ENCODE results near the gene FGF7. TPM values are rescaled to one million over a fixed set of nuclear protein-coding genes. Genes with fewer than 3 reads are reported as not detected.

FGF7 gene
- total RNA-seq, 1 experiment from 2014 or later: not detected

GRCh38 chr15:49441816-49442215 lies 18.8 kb downstream of the FGF7 start:
- DNase-seq (no peak), ATAC-seq (no peak)
- no peak overlapping the region for H3K4me2 ChIP-seq (ENCODE audit: low read length)
- no TSS peak for BruUV-seq (replicated peaks)
- no peaks in the 10 kb centered on the region for H4K20me1 ChIP-seq (ENCODE audit: low read length)
- CTCF ChIA-PET: no interaction called here
- no peaks in the 10 kb centered on the region for H3K36me3 ChIP-seq (ENCODE audit: low read depth, low read length)
- no peaks in the 10 kb centered on the region for H3K9me3 ChIP-seq (ENCODE audit: low read length)
- no peaks in the 10 kb centered on the region for H3K79me2 ChIP-seq (ENCODE audit: low read length)
- peaks cover 8% of the 10 kb centered on the region for H3K4me1 ChIP-seq (ENCODE audit: insufficient read depth, low read length)
- TF ChIP-seq CTCF (conservative IDR thresholded peaks at IDR 0.05; ENCODE audit: low read depth, low read length): no peak
- TF ChIP-seq EZH2 (IDR thresholded peaks at IDR 0.05; ENCODE audit: low read length, unreplicated experiment): no peak
- POLR2A ChIA-PET (ENCODE audit: unreplicated experiment): no interaction called here
- H3F3A ChIP-seq (ENCODE audit: low read length, unreplicated experiment): no peaks in the 10 kb centered on the region
- H3K27ac ChIP-seq (ENCODE audit: low read length): no peak overlapping the region
- no peaks in the 10 kb centered on the region for H3K27me3 ChIP-seq (ENCODE audit: low read length)
- no peak overlapping the region for H2AFZ ChIP-seq (ENCODE audit: low read length)
- H3K4me3 ChIP-seq (ENCODE audit: low read length): no peak overlapping the region
- intact Hi-C loops (cut with micrococcal nuclease): no loop called here
- H3K9me2 ChIP-seq (replicated peaks; ENCODE audit: low read length): no peaks in the 10 kb centered on the region
- H3K9ac ChIP-seq (ENCODE audit: low read length): no peak overlapping the region

GRCh38 chr15:49452595-49452994 lies 29.6 kb downstream of the FGF7 start:
- Histone ChIP-seq H3K4me2 (ENCODE audit: low read length) (no peak overlapping the region), H3K36me3 (ENCODE audit: low read depth, low read length) (no peaks in the 10 kb centered on the region), H3K4me1 (ENCODE audit: insufficient read depth, low read length) (no peaks in the 10 kb centered on the region), H3K27ac (ENCODE audit: low read length) (no peak overlapping the region), H3K4me3 (ENCODE audit: low read length) (no peak overlapping the region), H2AFZ (ENCODE audit: low read length) (no peak overlapping the region), H3K27me3 (ENCODE audit: low read length) (no peaks in the 10 kb centered on the region), H3K9me3 (ENCODE audit: low read length) (no peaks in the 10 kb centered on the region), H3K9me2 (replicated peaks; ENCODE audit: low read length) (no peaks in the 10 kb centered on the region), H4K20me1 (ENCODE audit: low read length) (no peaks in the 10 kb centered on the region), H3K79me2 (ENCODE audit: low read length) (no peaks in the 10 kb centered on the region), H3F3A (ENCODE audit: low read length, unreplicated experiment) (no peaks in the 10 kb centered on the region), H3K9ac (ENCODE audit: low read length) (no peak overlapping the region)
- ATAC-seq (no peak), DNase-seq (no peak)
- POLR2A ChIA-PET (ENCODE audit: unreplicated experiment): no interaction called here
- BruUV-seq (replicated peaks): no TSS peak
- no peak for TF ChIP-seq CTCF (conservative IDR thresholded peaks at IDR 0.05; ENCODE audit: low read depth, low read length)
- TF ChIP-seq EZH2phosphoT487 (IDR thresholded peaks at IDR 0.05; ENCODE audit: borderline replicate concordance, low read length): no peak
- TF ChIP-seq EZH2 (IDR thresholded peaks at IDR 0.05; ENCODE audit: low read length, unreplicated experiment): no peak
- CTCF ChIA-PET: no interaction called here
- intact Hi-C loops (cut with micrococcal nuclease): no loop called here

- Histone ChIP-seq H3K4me1 (ENCODE audit: insufficient read depth, low read length) (no peaks in the 10 kb centered on the region; the same call in 1 of the 2 replicates), H3K4me2 (ENCODE audit: low read length) (no peak overlapping the region), H3F3A (ENCODE audit: low read length, unreplicated experiment) (no peaks in the 10 kb centered on the region), H2AFZ (ENCODE audit: low read length) (no peak overlapping the region), H3K4me3 (ENCODE audit: low read length) (no peak overlapping the region), H3K9ac (ENCODE audit: low read length) (no peak overlapping the region), H3K79me2 (ENCODE audit: low read length) (no peaks in the 10 kb centered on the region), H3K27me3 (ENCODE audit: low read length) (no peaks in the 10 kb centered on the region), H4K20me1 (ENCODE audit: low read length) (no peaks in the 10 kb centered on the region), H3K27ac (ENCODE audit: low read length) (no peak overlapping the region), H3K36me3 (ENCODE audit: low read depth, low read length) (no peaks in the 10 kb centered on the region), H3K9me3 (ENCODE audit: low read length) (no peaks in the 10 kb centered on the region), H3K9me2 (replicated peaks; ENCODE audit: low read length) (no peaks in the 10 kb centered on the region)
- CTCF ChIA-PET: no interaction called here
- DNase-seq (no peak), ATAC-seq (no peak)
- intact Hi-C loops (cut with micrococcal nuclease): no loop called here
- BruUV-seq (replicated peaks): no TSS peak
- POLR2A ChIA-PET (ENCODE audit: unreplicated experiment): no interaction called here
- no peak for TF ChIP-seq EZH2phosphoT487 (IDR thresholded peaks at IDR 0.05; ENCODE audit: borderline replicate concordance, low read length)
- TF ChIP-seq CTCF (conservative IDR thresholded peaks at IDR 0.05; ENCODE audit: low read depth, low read length): no peak
- no peak for TF ChIP-seq EZH2 (IDR thresholded peaks at IDR 0.05; ENCODE audit: low read length, unreplicated experiment)
These were observed 33.1 kb downstream of the FGF7 start for GRCh38 chr15:49456166-49456565.
